ENCODE data around the gene AUTS2.

The AUTS2 gene

GRCh38 chr7:70779321-70779720 is 1181.0 kb downstream of the AUTS2 start:
- no peak overlapping the region; the same call in 1 of the 2 replicates for H3K4me3 ChIP-seq (ENCODE audit: low read depth, low read length)
- TF ChIP-seq, protein P1, sequence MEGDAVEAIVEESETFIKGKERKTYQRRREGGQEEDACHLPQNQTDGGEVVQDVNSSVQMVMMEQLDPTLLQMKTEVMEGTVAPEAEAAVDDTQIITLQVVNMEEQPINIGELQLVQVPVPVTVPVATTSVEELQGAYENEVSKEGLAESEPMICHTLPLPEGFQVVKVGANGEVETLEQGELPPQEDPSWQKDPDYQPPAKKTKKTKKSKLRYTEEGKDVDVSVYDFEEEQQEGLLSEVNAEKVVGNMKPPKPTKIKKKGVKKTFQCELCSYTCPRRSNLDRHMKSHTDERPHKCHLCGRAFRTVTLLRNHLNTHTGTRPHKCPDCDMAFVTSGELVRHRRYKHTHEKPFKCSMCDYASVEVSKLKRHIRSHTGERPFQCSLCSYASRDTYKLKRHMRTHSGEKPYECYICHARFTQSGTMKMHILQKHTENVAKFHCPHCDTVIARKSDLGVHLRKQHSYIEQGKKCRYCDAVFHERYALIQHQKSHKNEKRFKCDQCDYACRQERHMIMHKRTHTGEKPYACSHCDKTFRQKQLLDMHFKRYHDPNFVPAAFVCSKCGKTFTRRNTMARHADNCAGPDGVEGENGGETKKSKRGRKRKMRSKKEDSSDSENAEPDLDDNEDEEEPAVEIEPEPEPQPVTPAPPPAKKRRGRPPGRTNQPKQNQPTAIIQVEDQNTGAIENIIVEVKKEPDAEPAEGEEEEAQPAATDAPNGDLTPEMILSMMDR (IDR thresholded peaks at IDR 0.05; ENCODE audit: low read depth, low read length, missing control alignments) = no peak
- DNase-seq (ENCODE audit: low read depth) = no peak

- DNase-seq (ENCODE audit: low read depth) = no peak
- TF ChIP-seq, protein P1 (IDR thresholded peaks at IDR 0.05; ENCODE audit: low read depth, low read length, missing control alignments) = no peak
- no peak overlapping the region for H3K4me3 ChIP-seq (ENCODE audit: low read depth, low read length)
These were observed 1183.6 kb downstream of the AUTS2 start for GRCh38 chr7:70781922-70782311.

GRCh38 chr7:70782796-70783195 is 1184.5 kb downstream of the AUTS2 start:
- TF ChIP-seq, protein P1 (IDR thresholded peaks at IDR 0.05; ENCODE audit: low read depth, low read length, missing control alignments) = no peak

GRCh38 chr7:70785427-70785826 is 1187.2 kb downstream of the AUTS2 start:
- no peak for DNase-seq (ENCODE audit: low read depth)
- TF ChIP-seq, protein P1 (IDR thresholded peaks at IDR 0.05; ENCODE audit: low read depth, low read length, missing control alignments) = no peak
- no peak overlapping the region for H3K4me3 ChIP-seq (ENCODE audit: low read depth, low read length)

More at GRCh38 chr7:70782796-70783195, 1184.5 kb downstream of the AUTS2 start:
- H3K4me3 ChIP-seq (ENCODE audit: low read depth, low read length) = no peak overlapping the region
- no peak for DNase-seq (ENCODE audit: low read depth)

DNA sequence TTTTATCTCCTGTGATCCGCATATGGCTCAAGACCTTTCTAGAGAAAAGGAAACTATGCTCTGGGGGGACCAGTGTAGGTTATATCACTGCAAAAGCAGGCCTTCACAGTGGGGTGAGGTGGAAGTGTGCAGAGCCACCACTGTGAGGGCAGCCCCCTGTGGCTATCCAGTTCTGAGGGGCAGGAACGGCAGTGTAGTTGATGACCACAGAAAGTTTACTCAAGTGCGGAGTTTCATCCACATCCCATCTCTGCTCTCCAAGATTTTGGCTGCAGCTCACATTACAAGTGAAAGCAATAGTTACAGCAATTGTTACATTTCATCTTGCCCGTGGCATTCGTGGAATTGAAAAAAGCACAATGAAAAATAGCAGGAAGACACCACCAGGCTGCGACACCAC is 1187.8 kb downstream of the AUTS2 start:
- TF ChIP-seq, protein P1 (IDR thresholded peaks at IDR 0.05; ENCODE audit: low read depth, low read length, missing control alignments) = no peak
- no peak overlapping the region for H3K4me3 ChIP-seq (ENCODE audit: low read depth, low read length)
- DNase-seq (ENCODE audit: low read depth) = no peak

GRCh38 chr7:70787286-70787685 is 1189.0 kb downstream of the AUTS2 start:
- TF ChIP-seq, protein P1 (IDR thresholded peaks at IDR 0.05; ENCODE audit: low read depth, low read length, missing control alignments) = no peak
- no peak for DNase-seq (ENCODE audit: low read depth)
- H3K4me3 ChIP-seq (ENCODE audit: low read depth, low read length) = no peak overlapping the region

DNA sequence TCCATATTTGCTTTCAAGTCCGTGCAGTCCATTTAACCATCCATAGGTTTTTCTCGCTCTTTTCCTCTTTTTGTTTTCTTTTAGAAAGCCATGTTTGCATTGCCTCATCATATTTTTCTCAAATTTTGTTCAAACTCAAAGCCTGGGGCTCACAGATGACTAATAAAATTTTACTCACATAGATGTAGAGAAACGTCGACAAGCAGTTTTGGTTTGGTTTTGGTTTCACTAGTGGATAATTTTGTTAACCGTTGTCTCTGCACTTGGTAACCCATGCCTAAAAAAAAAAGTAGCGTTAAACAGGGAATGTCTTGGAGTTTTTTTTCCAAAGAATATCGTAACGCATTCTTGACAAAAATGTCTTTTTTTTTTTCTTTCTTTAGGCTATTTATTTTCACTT is 1189.5 kb downstream of the AUTS2 start:
- DNase-seq (ENCODE audit: low read depth) = no peak
- TF ChIP-seq, protein P1 (IDR thresholded peaks at IDR 0.05; ENCODE audit: low read depth, low read length, missing control alignments) = no peak
- H3K4me3 ChIP-seq (ENCODE audit: low read depth, low read length) = no peak overlapping the region

Data from GM12864 (cell line).